Uterus (tissue), 2 donors: ENCODE data around the gene ELMO1.

ENCODE experiments used
- CTCF ChIP-seq, 4 experiments: fragments of 200-600 bp in 2 of 4; fragments of 450-650 bp in 2 of 4; sonication (generic) in 2 of 4; IDR thresholded peaks; one replicate each; pipeline ENCODE4 v1.5.1; 2016 to 2019; ENCODE audit warnings: antibody characterized with exemption in 4 of 4, mild to moderate bottlenecking in 2 of 4, moderate library complexity in 1 of 4
- POLR2A ChIP-seq, 2 donors: fragments of 450-650 bp; IDR thresholded peaks; one replicate each; pipeline ENCODE4 v1.6.1; 2016; ENCODE audit warnings: antibody characterized with exemption in 2 of 2, mild to moderate bottlenecking in 1 of 2, moderate library complexity in 1 of 2

GRCh38 chr7:37035631-37036030 lies 413.0 kb downstream of the ELMO1 start:
- TF ChIP-seq POLR2A (IDR thresholded peaks at IDR 0.05) (no peak), CTCF (IDR thresholded peaks at IDR 0.05) (no peak)
